ENCODE data around the gene USP49.
"Not testable (repeated sequence)": the region's sequence is repeated elsewhere in the genome, so short reads cannot be mapped to it uniquely, and the experiment has no call there.

Gene USP49

GRCh38 chr6:41895300-41896233 lies at the start of gene USP49:
Gene USP49 (minus strand): TSS chr6:41895375. CDS start chr6:41806983, 88,392 bp downstream.
- DNase-seq, result peak; percentile 90

GRCh38 chr6:41943456-41943855 lies 48.3 kb upstream of the USP49 start:
- no peak for DNase-seq

- not testable (repeated sequence) for DNase-seq
These were observed 47.7 kb upstream of the USP49 start for GRCh38 chr6:41942882-41943281.

- no peak for DNase-seq
These were observed 47.1 kb upstream of the USP49 start for GRCh38 chr6:41942067-41942851.

- peak; percentile 85 for DNase-seq
These were observed 46.3 kb upstream of the USP49 start, which contains the start of gene CCND3 for GRCh38 chr6:41941280-41942066. Gene CCND3 (minus strand): TSS chr6:41941808. CDS start chr6:41941649, 159 bp downstream.

- DNase-seq, result peak; percentile 56
These were observed 45.6 kb upstream of the USP49 start for GRCh38 chr6:41940759-41941279.

- DNase-seq, result no peak
These were observed 44.9 kb upstream of the USP49 start for GRCh38 chr6:41939848-41940758.

- DNase-seq, result no peak
These were observed 44.1 kb upstream of the USP49 start for GRCh38 chr6:41939176-41939847.

- no peak for DNase-seq
These were observed 43.5 kb upstream of the USP49 start for GRCh38 chr6:41938590-41939175.

GRCh38 chr6:41937861-41938574 lies 42.8 kb upstream of the USP49 start:
- peak; percentile 71 for DNase-seq

- no peak for DNase-seq
These were observed 42.3 kb upstream of the USP49 start for GRCh38 chr6:41937472-41937860.

GRCh38 chr6:41936073-41936837 lies 41.1 kb upstream of the USP49 start:
- peak; percentile 89 for DNase-seq

- DNase-seq, result no peak
These were observed 40.5 kb upstream of the USP49 start for GRCh38 chr6:41935685-41936072.

GRCh38 chr6:41935193-41935574 lies 40.0 kb upstream of the USP49 start:
- DNase-seq, result no peak

GRCh38 chr6:41934278-41935192 lies 39.4 kb upstream of the USP49 start:
- no peak for DNase-seq

- DNase-seq, result no peak
These were observed 37.2 kb upstream of the USP49 start for GRCh38 chr6:41932378-41932777.

- no peak for DNase-seq
These were observed 36.6 kb upstream of the USP49 start for GRCh38 chr6:41931792-41932191.

- DNase-seq, result no peak
These were observed 34.7 kb upstream of the USP49 start for GRCh38 chr6:41929924-41930323.
